Liver (tissue), 9 donors: ENCODE data around the gene ATXN1. TPM values are rescaled to one million over a fixed set of nuclear protein-coding genes. Genes with fewer than 3 reads are reported as not detected.

Experiments used
- DNase-seq: peaks from one replicate; pipeline ENCODE4 v3.0.0-alpha.2; 2017; ENCODE audit warnings: low spot score
- H3K27ac ChIP-seq, 2 donors: one replicate each; pipeline ENCODE4 v1.7.0; 2013; ENCODE audit warnings: inconsistent platforms in 2 of 2, low read length in 2 of 2, control low read depth in 1 of 2, low read depth in 1 of 2, mild to moderate bottlenecking in 1 of 2
- H3K27me3 ChIP-seq, 4 donors: one replicate each; pipeline versions ENCODE4 v1.6.1 to v1.7.0; 2013; ENCODE audit warnings: low read length in 3 of 4, inconsistent platforms in 1 of 4, mild to moderate bottlenecking in 1 of 4, moderate library complexity in 1 of 4; ENCODE audit not compliant: control insufficient read depth in 4 of 4, insufficient read depth in 4 of 4
- H3K36me3 ChIP-seq, 4 donors: one replicate each; pipeline versions ENCODE4 v1.6.1 to v1.7.0; 2013; ENCODE audit warnings: low read length in 3 of 4, mild to moderate bottlenecking in 3 of 4, low read depth in 1 of 4, moderate library complexity in 1 of 4; ENCODE audit not compliant: control insufficient read depth in 4 of 4, insufficient read depth in 3 of 4
- H3K4me1 ChIP-seq, 4 donors: one replicate each; pipeline versions ENCODE4 v1.6.1 to v1.7.0; 2013; ENCODE audit warnings: low read length in 3 of 4, mild to moderate bottlenecking in 3 of 4, moderate library complexity in 1 of 4; ENCODE audit not compliant: control insufficient read depth in 4 of 4, insufficient read depth in 4 of 4
- H3K4me3 ChIP-seq, 3 donors: one replicate each; pipeline versions ENCODE4 v1.6.1 to v1.7.0; 2013; ENCODE audit warnings: low read length in 3 of 3, control low read depth in 1 of 3, low read depth in 1 of 3, mild to moderate bottlenecking in 1 of 3
- H3K9ac ChIP-seq, 2 donors: one replicate each; pipeline ENCODE4 v1.7.0; 2013; ENCODE audit warnings: low read length in 2 of 2, mild to moderate bottlenecking in 2 of 2, moderate library complexity in 2 of 2, control low read depth in 1 of 2, low read depth in 1 of 2
- H3K9me3 ChIP-seq, 4 donors: one replicate each; pipeline versions ENCODE4 v1.6.1 to v1.7.0; 2013; ENCODE audit warnings: low read length in 3 of 4; ENCODE audit not compliant: control insufficient read depth in 4 of 4
- ATF3 ChIP-seq: IDR thresholded peaks from 2 replicates; pipeline ENCODE4 v1.6.1; 2016; ENCODE audit warnings: antibody characterized with exemption
- CTCF ChIP-seq: fragments of 150-350 bp; IDR thresholded peaks from 2 replicates; pipeline ENCODE4 v1.5.1; 2017; ENCODE audit warnings: improper control_type of control experiment, low read depth, low read length; ENCODE audit not compliant: missing input control
- EGR1 ChIP-seq, 2 donors: IDR thresholded peaks; 2 replicates each; pipeline ENCODE4 v1.6.1; 2016 to 2018; ENCODE audit warnings: antibody characterized with exemption in 2 of 2, low read depth in 2 of 2
- FOXA1 ChIP-seq: IDR thresholded peaks from 2 replicates; pipeline ENCODE4 v1.6.1; 2016; ENCODE audit warnings: antibody characterized with exemption
- FOXA2 ChIP-seq: IDR thresholded peaks from 2 replicates; pipeline ENCODE4 v1.6.1; 2016; ENCODE audit warnings: antibody characterized with exemption
- GABPA ChIP-seq, 2 donors: IDR thresholded peaks in 1 of 2; conservative IDR thresholded peaks in 1 of 2; 2 replicates each; pipeline ENCODE4 v1.6.1; 2016; ENCODE audit warnings: antibody characterized with exemption in 2 of 2, mild to moderate bottlenecking in 1 of 2, moderate library complexity in 1 of 2
- HNF4A ChIP-seq, 2 donors: conservative IDR thresholded peaks; 2 replicates each; pipeline ENCODE4 v1.6.1; 2016; ENCODE audit warnings: antibody characterized with exemption in 2 of 2, mild to moderate bottlenecking in 2 of 2
- HNF4G ChIP-seq: IDR thresholded peaks from 2 replicates; pipeline ENCODE4 v1.6.1; 2016; ENCODE audit warnings: antibody characterized with exemption
- JUND ChIP-seq, 2 donors: IDR thresholded peaks; 2 replicates each; pipeline ENCODE4 v1.6.1; 2016; ENCODE audit warnings: antibody characterized with exemption in 2 of 2
- MAX ChIP-seq: IDR thresholded peaks from 2 replicates; pipeline ENCODE4 v1.6.1; 2016; ENCODE audit warnings: antibody characterized with exemption
- NR2F2 ChIP-seq: IDR thresholded peaks from 2 replicates; pipeline ENCODE4 v1.6.1; 2016; ENCODE audit warnings: antibody characterized with exemption
- RAD21 ChIP-seq, 2 donors: IDR thresholded peaks; 2 replicates each; pipeline ENCODE4 v1.6.1; 2016; ENCODE audit warnings: antibody characterized with exemption in 2 of 2, mild to moderate bottlenecking in 2 of 2
- REST ChIP-seq: IDR thresholded peaks from 2 replicates; pipeline ENCODE4 v1.6.1; 2016; ENCODE audit warnings: antibody characterized with exemption, mild to moderate bottlenecking
- RXRA ChIP-seq, 2 donors: IDR thresholded peaks; 2 replicates each; pipeline ENCODE4 v1.6.1; 2017 to 2018; ENCODE audit warnings: antibody characterized with exemption in 2 of 2, mild to moderate bottlenecking in 1 of 2
- SP1 ChIP-seq: IDR thresholded peaks from 2 replicates; pipeline ENCODE4 v1.6.1; 2018; ENCODE audit warnings: antibody characterized with exemption, mild to moderate bottlenecking
- TAF1 ChIP-seq: conservative IDR thresholded peaks from 2 replicates; pipeline ENCODE4 v1.6.1; 2016; ENCODE audit warnings: antibody characterized with exemption, mild to moderate bottlenecking
- YY1 ChIP-seq: IDR thresholded peaks from 2 replicates; pipeline ENCODE4 v1.6.1; 2016; ENCODE audit warnings: antibody characterized with exemption, mild to moderate bottlenecking
- ZBTB33 ChIP-seq: IDR thresholded peaks from 2 replicates; pipeline ENCODE4 v1.6.1; 2016; ENCODE audit warnings: antibody characterized with exemption
- WGBS: extraction: QIAGEN DNeasy Blood & Tissue Kit; methylation state at CpG from one replicate; pipeline ENCODE4 v1.1.7; 2013; 5-methylcytosine and 5-hydroxymethylcytosine counted together
- polyA plus RNA-seq, 2 donors: library from polyadenylated mRNA; stranded (reverse) in 1 of 2; unstranded in 1 of 2; fragments of 200-250 nt in 1 of 2; fragments of >200 nt in 1 of 2; fragmentation: Nextera tagmentation in 1 of 2; extraction: Ambion mirVana in 1 of 2; gene quantifications; one replicate each; pipeline versions ENCODE4 v1.2.1 to v1.2.3, GENCODE V29; 2013 to 2015
- total RNA-seq, 2 donors: library from RNA; depleted of rRNA; stranded (reverse); fragments of >200 nt; gene quantifications; one replicate each; pipeline ENCODE4 v1.2.3, GENCODE V29; 2014
- donor health status: healthy.
- donor health status: healthy.
- donor health status: healthy.
- donor health status: healthy.
- donor health status: healthy.

ATXN1 gene
- total and polyA plus RNA-seq, 4 donors, result 4.3 to 29.7 (median 8.2) TPM

GRCh38 chr6:16274483-16274882, 486.8 kb downstream of the ATXN1 start:
- H3K36me3 ChIP-seq, result no peaks in the 10 kb centered on the region
- no peak overlapping the region for H3K4me3 ChIP-seq
- TF ChIP-seq CTCF (no peak), TAF1 (no peak), GABPA (IDR thresholded peaks at IDR 0.05 in 1 of 2, conservative IDR thresholded peaks at IDR 0.05 in 1 of 2) (no peak), RAD21 (IDR thresholded peaks at IDR 0.05) (no peak), MAX (no peak), ZBTB33 (no peak), HNF4G (no peak), SP1 (no peak), EGR1 (IDR thresholded peaks at IDR 0.05; ENCODE audit: low read depth in 2 of 2) (no peak), REST (no peak)
- H3K4me1 ChIP-seq, result no peaks in the 10 kb centered on the region
- H3K27ac ChIP-seq, result no peak overlapping the region
- DNase-seq, result no peak
- no peaks in the 10 kb centered on the region for H3K27me3 ChIP-seq
- no peaks in the 10 kb centered on the region for H3K9me3 ChIP-seq
- H3K9ac ChIP-seq, result no peak overlapping the region
- 93% methylated on average over 4 of the region's 4 CpGs for WGBS

- Histone ChIP-seq H3K4me1 (no peaks in the 10 kb centered on the region), H3K9ac (no peak overlapping the region), H3K36me3 (no peaks in the 10 kb centered on the region), H3K4me3 (no peak overlapping the region), H3K27ac (no peak overlapping the region), H3K9me3 (no peaks in the 10 kb centered on the region), H3K27me3 (no peaks in the 10 kb centered on the region)
- DNase-seq, result no peak
- 69% methylated on average over 1 of the region's 1 CpG for WGBS
- TF ChIP-seq ZBTB33 (no peak), RAD21 (IDR thresholded peaks at IDR 0.05) (no peak), FOXA1 (no peak), ATF3 (no peak), RXRA (IDR thresholded peaks at IDR 0.05) (no peak), EGR1 (IDR thresholded peaks at IDR 0.05; ENCODE audit: low read depth in 2 of 2) (no peak), YY1 (no peak), TAF1 (no peak), GABPA (IDR thresholded peaks at IDR 0.05 in 1 of 2, conservative IDR thresholded peaks at IDR 0.05 in 1 of 2) (no peak), FOXA2 (no peak), HNF4A (conservative IDR thresholded peaks at IDR 0.05) (no peak), JUND (IDR thresholded peaks at IDR 0.05) (no peak), MAX (no peak), NR2F2 (no peak), REST (no peak)
Observed at GRCh38 chr6:16273256-16273655, 488.0 kb downstream of the ATXN1 start.
